NK-92 (cell line): ENCODE measurements around the gene KRT1.

Experiments used
- DNase-seq: peaks from one replicate; lab custom pipeline; 2025; ENCODE audit not compliant: unreplicated experiment; lab: John Stamatoyannopoulos, UW

The KRT1 gene

DNA sequence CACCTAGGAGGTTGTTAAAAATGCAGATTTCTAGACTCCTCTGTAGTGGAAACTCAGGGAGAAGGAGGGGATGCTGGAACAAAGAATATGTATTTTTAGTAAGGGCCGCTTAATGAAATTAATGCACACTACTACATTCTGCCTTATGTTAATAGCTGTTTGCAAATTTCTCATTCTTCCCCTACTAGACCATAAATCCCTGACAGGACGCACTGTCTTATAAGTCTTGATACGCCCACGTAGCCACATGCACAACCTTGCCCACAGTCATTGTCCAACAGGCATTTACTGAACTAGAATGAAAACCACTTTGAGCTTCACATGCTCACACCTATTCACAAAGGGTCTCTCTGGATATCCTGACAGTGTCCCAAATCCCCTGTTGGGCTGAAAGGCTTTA is 38.7 kb downstream of the KRT1 start:
- no peak for DNase-seq

DNA sequence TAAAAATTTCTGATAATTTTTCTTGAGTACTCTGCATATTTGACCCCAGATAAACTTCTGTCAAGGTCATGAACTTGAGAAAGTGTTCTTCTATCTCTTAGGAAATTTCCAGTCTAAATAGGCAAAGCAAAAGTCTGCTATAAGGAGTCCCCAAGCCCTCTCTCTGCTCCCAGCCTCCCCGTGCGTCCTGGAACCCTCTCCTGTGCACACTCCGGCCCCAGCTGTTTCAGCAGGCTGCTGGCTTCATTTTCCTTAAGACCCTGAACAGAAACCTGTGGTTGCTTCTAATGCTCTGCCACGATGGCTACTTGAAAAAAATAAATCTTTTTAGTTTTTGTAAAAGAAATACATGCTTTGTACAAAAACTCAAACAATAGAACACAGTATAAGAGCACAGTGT is 42.9 kb downstream of the KRT1 start:
- no peak for DNase-seq

GRCh38 chr12:52636592-52637258 is 43.5 kb downstream of the KRT1 start:
- no peak for DNase-seq

GRCh38 chr12:52636189-52636588 is 44.0 kb downstream of the KRT1 start:
- DNase-seq = no peak

GRCh38 chr12:52634266-52635056 is 45.7 kb downstream of the KRT1 start:
- DNase-seq = no peak

DNA sequence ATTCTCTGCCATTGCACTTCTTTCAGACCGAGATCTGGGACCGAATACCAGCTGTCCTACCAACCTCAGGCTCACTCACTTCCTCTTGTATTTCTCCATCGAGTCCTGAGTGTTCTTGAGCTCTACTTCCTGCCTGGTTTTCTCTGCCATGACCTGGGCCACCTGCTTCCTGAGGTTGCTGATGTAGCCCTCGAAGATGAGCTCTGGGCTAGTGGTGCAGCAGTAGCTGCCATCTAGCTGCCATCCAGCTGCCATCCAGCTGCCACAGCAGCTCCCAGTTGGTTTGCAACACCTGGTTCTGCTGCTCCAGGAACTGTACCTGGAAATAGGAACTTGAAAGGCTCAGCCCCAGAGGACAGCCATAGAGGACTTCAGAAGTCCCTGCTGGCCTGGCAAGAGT is 46.8 kb downstream of the KRT1 start:
- no peak for DNase-seq

- no peak for DNase-seq
These were observed 47.6 kb downstream of the KRT1 start for GRCh38 chr12:52632656-52633055.

GRCh38 chr12:52631676-52632459 is 48.3 kb downstream of the KRT1 start:
- no peak for DNase-seq

GRCh38 chr12:52631264-52631663 is 48.9 kb downstream of the KRT1 start:
- no peak for DNase-seq

GRCh38 chr12:52630599-52631200 is 49.5 kb downstream of the KRT1 start:
- no peak for DNase-seq

- DNase-seq = no peak
These were observed 50.2 kb downstream of the KRT1 start for GRCh38 chr12:52630008-52630500.

DNA sequence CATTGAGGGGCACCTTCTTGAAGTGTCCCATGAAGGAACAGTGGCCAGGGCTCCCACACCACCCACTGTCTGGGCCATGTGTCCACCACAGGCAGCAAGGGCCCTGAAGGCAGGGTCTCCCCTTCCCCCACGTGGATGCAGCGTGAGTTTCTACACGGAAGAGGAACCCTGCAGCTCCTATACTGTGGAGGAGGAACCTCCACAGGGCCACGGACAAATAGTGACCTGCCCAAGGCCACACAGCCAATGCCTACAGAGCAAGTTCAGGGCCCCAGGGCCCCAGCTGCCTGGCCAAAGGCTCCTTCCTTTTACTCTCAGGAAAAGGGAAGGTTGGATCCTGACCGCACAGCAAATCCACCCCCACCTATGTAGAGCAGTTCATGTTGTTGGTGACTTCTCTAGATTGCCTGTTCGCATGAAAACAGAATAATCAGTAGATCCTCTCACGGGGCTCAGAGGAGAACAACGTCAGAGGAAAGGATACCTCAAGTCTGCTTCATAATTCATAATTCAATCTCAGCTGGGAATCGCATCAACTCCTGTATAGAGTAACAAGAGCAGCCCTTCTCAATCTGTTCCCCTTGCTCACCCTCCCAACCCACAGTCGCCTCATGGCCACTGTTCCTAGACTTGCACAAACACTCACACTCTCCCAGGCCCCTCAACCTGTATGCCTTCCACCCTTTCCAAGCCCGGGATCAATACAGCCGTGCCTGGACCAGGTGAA is 50.8 kb downstream of the KRT1 start:
- no peak for DNase-seq

GRCh38 chr12:52628841-52629240 is 51.4 kb downstream of the KRT1 start:
- DNase-seq = no peak

GRCh38 chr12:52628111-52628507 is 52.1 kb downstream of the KRT1 start:
- DNase-seq = no peak

DNA sequence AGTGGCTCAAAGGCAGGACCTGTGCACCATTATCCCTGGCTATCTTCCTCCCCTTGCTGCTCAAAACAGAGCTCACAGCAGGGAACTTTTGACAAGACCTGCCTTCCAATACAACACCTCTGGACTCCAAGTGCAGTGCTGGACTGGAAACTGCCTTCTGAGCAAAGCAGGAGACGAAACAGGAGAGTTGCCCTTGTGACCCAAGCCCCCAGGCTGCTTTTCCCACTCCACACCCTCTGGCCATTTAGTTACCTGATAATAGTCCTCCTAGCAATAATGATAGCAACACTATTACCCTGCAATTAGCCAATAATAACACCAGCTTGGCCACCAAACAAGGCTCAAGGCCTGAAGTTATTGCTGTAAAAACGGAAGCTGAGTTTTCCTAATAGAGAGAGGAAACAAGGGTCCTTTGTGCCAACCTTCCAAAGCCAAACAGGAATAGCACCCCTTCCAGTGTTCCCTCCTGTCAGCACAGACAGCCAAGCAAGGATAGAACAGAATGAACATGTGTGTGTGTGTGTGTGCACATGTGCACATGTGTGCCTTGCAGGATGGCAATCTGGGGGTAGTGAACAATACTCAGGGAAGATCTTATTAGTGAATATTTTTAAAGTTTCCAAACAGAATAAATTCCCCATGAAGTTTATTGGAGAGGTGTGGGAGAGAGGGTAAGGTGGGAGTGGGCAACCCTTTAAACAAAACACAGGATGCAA is 52.7 kb downstream of the KRT1 start:
- DNase-seq = no peak
